GM12864 (cell line): ENCODE data around the gene TIPRL.

ENCODE experiments used
- DNase-seq: peaks from one replicate; pipeline ENCODE4 v3.0.0-alpha.2; 2011; ENCODE audit warnings: low read depth
- H3K4me3 ChIP-seq: 2 replicates; pipeline ENCODE4 v1.5.1; 2011; ENCODE audit warnings: mild to moderate bottlenecking, low read depth, low read length, control low read depth
- CTCF ChIP-seq: IDR thresholded peaks from 2 replicates; pipeline ENCODE4 v1.5.1; 2011; ENCODE audit warnings: low read depth, mild to moderate bottlenecking, moderate library complexity, low read length, control low read depth, inconsistent platforms; ENCODE audit errors: missing control alignments

Gene TIPRL

GRCh38 chr1:168224991-168225390, 46.2 kb downstream of the TIPRL start:
- no peak for DNase-seq
- TF ChIP-seq CTCF: no peak
- H3K4me3 ChIP-seq: peak overlapping the region; percentile 95

- DNase-seq: peak; percentile 49
- H3K4me3 ChIP-seq: peak within 1 kb of the TSS; percentile 95
- no peak for TF ChIP-seq CTCF
Observed at GRCh38 chr1:168225476-168226190, 46.9 kb downstream of the TIPRL start, which contains the start of gene SFT2D2. SFT2D2 (plus strand) TSS chr1:168226004; CDS start chr1:168226080, 76 bp downstream.

GRCh38 chr1:168227620-168228019, 48.9 kb downstream of the TIPRL start:
- peak overlapping the region; percentile 95 for H3K4me3 ChIP-seq
- no peak for DNase-seq
- TF ChIP-seq CTCF: no peak

GRCh38 chr1:168229893-168230292, 51.1 kb downstream of the TIPRL start:
- DNase-seq: no peak
- H3K4me3 ChIP-seq: no peak overlapping the region

GRCh38 chr1:168230709-168231108, 51.9 kb downstream of the TIPRL start:
- no peak overlapping the region for H3K4me3 ChIP-seq
- DNase-seq: no peak
- no peak for TF ChIP-seq CTCF

More at GRCh38 chr1:168229893-168230292, 51.1 kb downstream of the TIPRL start:
- no peak for TF ChIP-seq CTCF

GRCh38 chr1:168234846-168235547, 56.2 kb downstream of the TIPRL start:
- H3K4me3 ChIP-seq: no peak overlapping the region
- no peak for DNase-seq
- peak; percentile 74 for TF ChIP-seq CTCF
